Measurements from ENCODE around the gene FIBIN.

- TF ChIP-seq EZH2phosphoT487 (IDR thresholded peaks at IDR 0.05) (no peak), EZH2 (IDR thresholded peaks at IDR 0.05) (no peak)
- TF ChIP-seq, protein P1, sequence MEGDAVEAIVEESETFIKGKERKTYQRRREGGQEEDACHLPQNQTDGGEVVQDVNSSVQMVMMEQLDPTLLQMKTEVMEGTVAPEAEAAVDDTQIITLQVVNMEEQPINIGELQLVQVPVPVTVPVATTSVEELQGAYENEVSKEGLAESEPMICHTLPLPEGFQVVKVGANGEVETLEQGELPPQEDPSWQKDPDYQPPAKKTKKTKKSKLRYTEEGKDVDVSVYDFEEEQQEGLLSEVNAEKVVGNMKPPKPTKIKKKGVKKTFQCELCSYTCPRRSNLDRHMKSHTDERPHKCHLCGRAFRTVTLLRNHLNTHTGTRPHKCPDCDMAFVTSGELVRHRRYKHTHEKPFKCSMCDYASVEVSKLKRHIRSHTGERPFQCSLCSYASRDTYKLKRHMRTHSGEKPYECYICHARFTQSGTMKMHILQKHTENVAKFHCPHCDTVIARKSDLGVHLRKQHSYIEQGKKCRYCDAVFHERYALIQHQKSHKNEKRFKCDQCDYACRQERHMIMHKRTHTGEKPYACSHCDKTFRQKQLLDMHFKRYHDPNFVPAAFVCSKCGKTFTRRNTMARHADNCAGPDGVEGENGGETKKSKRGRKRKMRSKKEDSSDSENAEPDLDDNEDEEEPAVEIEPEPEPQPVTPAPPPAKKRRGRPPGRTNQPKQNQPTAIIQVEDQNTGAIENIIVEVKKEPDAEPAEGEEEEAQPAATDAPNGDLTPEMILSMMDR (IDR thresholded peaks at IDR 0.05): no peak
Measured at GRCh38 chr11:27013781-27014361, 20.0 kb downstream of the FIBIN start.
